Measurements from ENCODE around the gene ABLIM2. TPM values are rescaled to one million over a fixed set of nuclear protein-coding genes. Genes with fewer than 3 reads are reported as not detected.

ABLIM2 gene
- total and polyA plus RNA-seq, 2 of the 4 experiments (the other 2 are of a cell fraction): under 0.01 to 0.10 TPM

GRCh38 chr4:8197521-8197920 lies 38.9 kb upstream of the ABLIM2 start:
- Histone ChIP-seq H3K27ac (ENCODE audit: insufficient read depth, low read length) (no peak overlapping the region), H2BK20ac (ENCODE audit: low read depth, low read length) (no peak overlapping the region), H3K36me3 (ENCODE audit: control insufficient read depth, insufficient read depth, low read length) (no peaks in the 10 kb centered on the region), H3K9me3 (ENCODE audit: control insufficient read depth, insufficient read depth, low read length) (no peaks in the 10 kb centered on the region), H4K91ac (ENCODE audit: insufficient read depth, low read depth, low read length) (no peak overlapping the region), H3K4me3 (ENCODE audit: insufficient read depth, low read depth, low read length) (no peak overlapping the region), H3K14ac (replicated peaks; ENCODE audit: low read depth, low read length) (no peak overlapping the region), H2BK15ac (ENCODE audit: low read depth, low read length) (no peak overlapping the region), H3K79me1 (ENCODE audit: low read depth in 1 of 2, low read length in 2 of 2) (no peaks in the 10 kb centered on the region), H2AK5ac (ENCODE audit: low read depth, low read length) (no peak overlapping the region; the same call in 1 of the 2 replicates), H4K20me1 (ENCODE audit: insufficient read depth, low read length) (no peaks in the 10 kb centered on the region), H3K4me1 (ENCODE audit: control insufficient read depth, insufficient read depth, low read length) (peaks cover 14% of the 10 kb centered on the region), H3K56ac (ENCODE audit: extremely low read depth, insufficient read depth, low read length) (no peak overlapping the region), H2BK120ac (ENCODE audit: low read depth, low read length) (no peak overlapping the region), H4K8ac (ENCODE audit: low read depth in 2 of 2, low read length in 2 of 2) (no peak overlapping the region), H3K9me1 (ENCODE audit: insufficient read depth, low read length) (peaks cover 10% of the 10 kb centered on the region; the same call in 1 of the 2 replicates), H3K4ac (ENCODE audit: low read depth, low read length) (no peak overlapping the region), H3K23ac (ENCODE audit: low read depth, low read length) (no peak overlapping the region), H3K9ac (ENCODE audit: low read depth, low read length) (no peak overlapping the region), H3K18ac (ENCODE audit: low read depth, low read length) (no peak overlapping the region), H4K5ac (ENCODE audit: low read depth, low read length) (no peak overlapping the region), H3K4me2 (ENCODE audit: low read depth, low read length) (no peak overlapping the region), H3K27me3 (ENCODE audit: control insufficient read depth, insufficient read depth, low read length) (peaks cover 21% of the 10 kb centered on the region; the same call in 1 of the 2 replicates), H2AK9ac (replicated peaks; ENCODE audit: low read depth, low read length, poor library complexity) (no peak overlapping the region), H2BK5ac (ENCODE audit: low read depth, low read length, poor library complexity, severe bottlenecking) (no peak overlapping the region), H2AFZ (replicated peaks; ENCODE audit: low read length, poor library complexity) (no peak overlapping the region)
- ATAC-seq (ENCODE audit: low read depth) (no peak), DNase-seq (no peak)
- no TSS peak for BruUV-seq (replicated peaks)
- ChIA-PET POLR2A (ENCODE audit: unreplicated experiment) (no interaction called here), CTCF (interaction anchor here (1.3 kb wide), 1 partner anchor 21 kb away, joined by 4 read pairs; no protein-coding TSS in a partner anchor)
- WGBS, 2 experiments (ENCODE audit: extremely low coverage in 2 of 2, insufficient read length in 1 of 2): 80% methylated on average over 7 of the region's 13 CpGs; no CpG with 5 or more reads in 1 of the 2 experiments
- in situ Hi-C loops (cut with MboI; ENCODE audit: low sequenced_read_pairs) (no loop called here), intact Hi-C loops (cut with micrococcal nuclease) (no loop called here), dilution Hi-C loops (cut with HindIII; ENCODE audit: low sequenced_read_pairs, unreplicated experiment) (no loop called here)
- TF ChIP-seq RAD21 (IDR thresholded peaks at IDR 0.05; ENCODE audit: low read length): no peak
- TF ChIP-seq CHD1 (IDR thresholded peaks at IDR 0.05; ENCODE audit: low read depth, low read length): no peak
- TF ChIP-seq SMC3 (IDR thresholded peaks at IDR 0.05; ENCODE audit: low read depth, low read length): no peak
- TF ChIP-seq NFE2L2 (IDR thresholded peaks at IDR 0.05; ENCODE audit: low read depth, low read length): no peak
- no peak for TF ChIP-seq POLR2A (IDR thresholded peaks at IDR 0.05; ENCODE audit: low read depth, low read length)
- no peak for TF ChIP-seq MXI1 (IDR thresholded peaks at IDR 0.05; ENCODE audit: borderline replicate concordance, low read depth, low read length)
- TF ChIP-seq ELK1 (IDR thresholded peaks at IDR 0.05; ENCODE audit: borderline replicate concordance, low read depth, low read length): no peak
- TF ChIP-seq MAZ (IDR thresholded peaks at IDR 0.05; ENCODE audit: borderline replicate concordance, low read depth, low read length): no peak
- no peak for TF ChIP-seq BHLHE40 (IDR thresholded peaks at IDR 0.05; ENCODE audit: low read depth, low read length)
- no peak for TF ChIP-seq USF2 (IDR thresholded peaks at IDR 0.05; ENCODE audit: low read depth, low read length)
- TF ChIP-seq FOS (IDR thresholded peaks at IDR 0.05; ENCODE audit: low read depth, low read length): no peak
